ENCODE data around the gene MTMR11. TPM values are rescaled to one million over a fixed set of nuclear protein-coding genes. Genes with fewer than 3 reads are reported as not detected.

Gene MTMR11
- total RNA-seq, 1 experiment from 2014 or later = 10.5 TPM

- no TSS peak for BruUV-seq (replicated peaks)
- no peak for DNase-seq (ENCODE audit: low read depth, low spot score)
- RAD21 ChIA-PET (ENCODE audit: low non-redundant PET in 1 of 2, low total read pairs in 2 of 2, uncharacterized antibody in 2 of 2, unreplicated experiment in 2 of 2) = no interaction called here
- TF ChIP-seq SIN3A (IDR thresholded peaks at IDR 0.05; ENCODE audit: low read depth) = no peak
- TF ChIP-seq REST (IDR thresholded peaks at IDR 0.05; ENCODE audit: low read depth) = no peak
- no peak for TF ChIP-seq POLR2AphosphoS5 (IDR thresholded peaks at IDR 0.05; ENCODE audit: low read depth, low read length)
- no peak for TF ChIP-seq EGR1 (IDR thresholded peaks at IDR 0.05; ENCODE audit: low read depth)
- no peak for TF ChIP-seq CBX3 (IDR thresholded peaks at IDR 0.05; ENCODE audit: low read depth)
- no peak for TF ChIP-seq POLR2A (IDR thresholded peaks at IDR 0.05; ENCODE audit: borderline replicate concordance, extremely low read depth, insufficient read depth, insufficient read length)
- no peak for TF ChIP-seq ATF3 (IDR thresholded peaks at IDR 0.05)
- no peak for TF ChIP-seq FOSL1 (IDR thresholded peaks at IDR 0.05; ENCODE audit: low read depth)
- TF ChIP-seq TCF7L2 (IDR thresholded peaks at IDR 0.05; ENCODE audit: borderline replicate concordance, extremely low read depth, insufficient read depth, insufficient read length) = no peak
- TF ChIP-seq ZNF274 (IDR thresholded peaks at IDR 0.05; ENCODE audit: low read depth, low read length) = no peak
- TF ChIP-seq JUND (IDR thresholded peaks at IDR 0.05) = no peak
- no peak for TF ChIP-seq CTCF (IDR thresholded peaks at IDR 0.05 in 2 of 3, conservative IDR thresholded peaks at IDR 0.05 in 1 of 3; ENCODE audit: borderline replicate concordance in 1 of 3, insufficient read depth in 1 of 3, low read depth in 2 of 3, low read length in 2 of 3)
- TF ChIP-seq RAD21 (IDR thresholded peaks at IDR 0.05; ENCODE audit: low read depth) = no peak
- no peak for TF ChIP-seq ZBTB33 (IDR thresholded peaks at IDR 0.05; ENCODE audit: extremely low read depth, insufficient replicate concordance, low read length)
- no peak for TF ChIP-seq CEBPB (IDR thresholded peaks at IDR 0.05; ENCODE audit: low read depth)
- TF ChIP-seq MAX (IDR thresholded peaks at IDR 0.05) = no peak
- TF ChIP-seq EZH2 (IDR thresholded peaks at IDR 0.05) = no peak
- no peak for TF ChIP-seq SRF (IDR thresholded peaks at IDR 0.05; ENCODE audit: low read depth)
- TF ChIP-seq ZFX (IDR thresholded peaks at IDR 0.05) = no peak
- no peaks in the 10 kb centered on the region for H3K27me3 ChIP-seq (ENCODE audit: insufficient read depth, low read length)
- no peak overlapping the region for H3K27ac ChIP-seq (ENCODE audit: low read depth, low read length)
- H3K36me3 ChIP-seq (ENCODE audit: control insufficient read depth in 1 of 2, insufficient read depth in 2 of 2, low read length in 2 of 2) = peaks cover 36 to 45% of the 10 kb centered on the region in 2 experiments; a peak in 3 of 4 replicates
- CTCF ChIA-PET = no interaction called here
- H3K4me3 ChIP-seq (replicated peaks in 1 of 2; ENCODE audit: low read depth in 1 of 2, low read length in 2 of 2) = no peak overlapping the region
- H3K4me2 ChIP-seq (ENCODE audit: low read length) = no peak overlapping the region
- POLR2A ChIA-PET = interaction anchor here (1.0 kb wide), 1 partner anchor 38 kb away, joined by 4 read pairs; a partner anchor contains a TSS
- peaks cover 9 to 18% of the 10 kb centered on the region in 2 experiments; a peak in 3 of 4 replicates for H3K4me1 ChIP-seq (ENCODE audit: control insufficient read depth in 1 of 2, insufficient read depth in 2 of 2, low read length in 2 of 2)
- no peak for ATAC-seq
- no peak overlapping the region for H2AFZ ChIP-seq (ENCODE audit: low read depth, low read length, poor library complexity, severe bottlenecking)
- intact Hi-C loops (cut with micrococcal nuclease) = no loop called here
- no peaks in the 10 kb centered on the region for H3K9me3 ChIP-seq (ENCODE audit: control insufficient read depth in 1 of 2, insufficient read depth in 1 of 2, low read depth in 1 of 2, low read length in 2 of 2)
- no peak overlapping the region for H3K9ac ChIP-seq (ENCODE audit: low read length)
- H4K20me1 ChIP-seq (ENCODE audit: insufficient read depth) = peaks cover 5% of the 10 kb centered on the region; the same call in 1 of the 2 replicates
- H3K9me2 ChIP-seq (ENCODE audit: insufficient read depth) = no peaks in the 10 kb centered on the region
- peaks cover 44% of the 10 kb centered on the region for H3K79me2 ChIP-seq (ENCODE audit: insufficient read depth, low read length)
Measured at GRCh38 chr1:149925345-149925744, 11.3 kb downstream of the MTMR11 start.

Data from HCT116 (cell line).